ENCODE data around the gene FMN1.

DNA sequence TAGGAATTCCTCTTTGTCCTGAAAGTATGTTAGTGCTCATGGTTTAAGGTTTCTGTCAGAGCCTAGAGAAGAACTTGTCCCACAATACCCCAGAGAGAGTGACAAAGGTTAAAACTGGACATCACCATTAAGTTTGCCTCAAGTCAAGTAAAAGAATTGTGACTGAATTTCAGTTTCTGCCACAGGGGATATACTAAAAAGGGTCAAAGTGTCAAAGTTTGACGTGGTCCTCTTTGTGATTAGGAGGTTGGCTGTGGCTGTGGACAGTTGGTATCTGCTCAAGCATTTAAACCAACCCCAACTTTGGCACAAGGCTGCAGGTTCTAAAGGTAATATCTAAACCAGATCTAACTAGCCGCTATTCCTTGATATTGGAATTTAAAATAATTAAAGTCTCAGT lies 26.1 kb downstream of the FMN1 start:
- no peak for TF ChIP-seq GATA3 (IDR thresholded peaks at IDR 0.05; ENCODE audit: borderline replicate concordance)
- TF ChIP-seq CHD2 (IDR thresholded peaks at IDR 0.05; ENCODE audit: low read length, partially characterized antibody), result no peak
- TF ChIP-seq EP300 (IDR thresholded peaks at IDR 0.05), result no peak
- TF ChIP-seq, protein P1, sequence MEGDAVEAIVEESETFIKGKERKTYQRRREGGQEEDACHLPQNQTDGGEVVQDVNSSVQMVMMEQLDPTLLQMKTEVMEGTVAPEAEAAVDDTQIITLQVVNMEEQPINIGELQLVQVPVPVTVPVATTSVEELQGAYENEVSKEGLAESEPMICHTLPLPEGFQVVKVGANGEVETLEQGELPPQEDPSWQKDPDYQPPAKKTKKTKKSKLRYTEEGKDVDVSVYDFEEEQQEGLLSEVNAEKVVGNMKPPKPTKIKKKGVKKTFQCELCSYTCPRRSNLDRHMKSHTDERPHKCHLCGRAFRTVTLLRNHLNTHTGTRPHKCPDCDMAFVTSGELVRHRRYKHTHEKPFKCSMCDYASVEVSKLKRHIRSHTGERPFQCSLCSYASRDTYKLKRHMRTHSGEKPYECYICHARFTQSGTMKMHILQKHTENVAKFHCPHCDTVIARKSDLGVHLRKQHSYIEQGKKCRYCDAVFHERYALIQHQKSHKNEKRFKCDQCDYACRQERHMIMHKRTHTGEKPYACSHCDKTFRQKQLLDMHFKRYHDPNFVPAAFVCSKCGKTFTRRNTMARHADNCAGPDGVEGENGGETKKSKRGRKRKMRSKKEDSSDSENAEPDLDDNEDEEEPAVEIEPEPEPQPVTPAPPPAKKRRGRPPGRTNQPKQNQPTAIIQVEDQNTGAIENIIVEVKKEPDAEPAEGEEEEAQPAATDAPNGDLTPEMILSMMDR (IDR thresholded peaks at IDR 0.05), result no peak
- no peak for TF ChIP-seq SREBF2 (IDR thresholded peaks at IDR 0.05)
- TF ChIP-seq BHLHE40 (IDR thresholded peaks at IDR 0.05; ENCODE audit: low read depth, low read length), result no peak

All from A549 (cell line).